Neural cell (in vitro differentiated cells): ENCODE measurements around the gene BTBD9. TPM values are rescaled to one million over a fixed set of nuclear protein-coding genes. Genes with fewer than 3 reads are reported as not detected.

ENCODE experiments used
- H2AFZ ChIP-seq: fragments of 200-600, 300-800 bp; sonication (generic), shearing (Covaris generic); 2 replicates; pipeline ENCODE4 v1.6.0; 2014; ENCODE audit warnings: low read depth, mild to moderate bottlenecking, antibody characterized with exemption, low read length, moderate library complexity
- H3F3A ChIP-seq: fragments of 200-600 bp; shearing (Covaris generic); 2 replicates; pipeline ENCODE4 v1.6.1; 2016; ENCODE audit warnings: mild to moderate bottlenecking, moderate library complexity, mixed read lengths, antibody characterized with exemption, low read length; ENCODE audit not compliant: insufficient read depth, poor library complexity, severe bottlenecking
- H3K27ac ChIP-seq: fragments of 200-600, 300-800 bp; sonication (generic), shearing (Covaris generic); 2 replicates; pipeline ENCODE4 v1.5.1; 2014; ENCODE audit warnings: mild to moderate bottlenecking, low read length, moderate library complexity
- H3K27me3 ChIP-seq: fragments of 300-800, 200-600 bp; sonication (generic), shearing (Covaris generic); 2 replicates; pipeline ENCODE4 v1.6.0; 2014; ENCODE audit warnings: mild to moderate bottlenecking, low read depth, low read length, moderate library complexity; ENCODE audit not compliant: insufficient read depth
- H3K36me3 ChIP-seq: fragments of 300-800, 200-600 bp; sonication (generic), shearing (Covaris generic); 2 replicates; pipeline ENCODE4 v1.5.1; 2014; ENCODE audit warnings: mild to moderate bottlenecking, antibody characterized with exemption, low read length, moderate library complexity; ENCODE audit not compliant: insufficient read depth
- H3K4me2 ChIP-seq: fragments of 300-800, 200-600 bp; sonication (generic), shearing (Covaris generic); 2 replicates; pipeline ENCODE4 v1.6.0; 2014; ENCODE audit warnings: mild to moderate bottlenecking, low read length
- H3K4me3 ChIP-seq: fragments of 300-800, 200-600 bp; sonication (generic), shearing (Covaris generic); 2 replicates; pipeline ENCODE4 v1.5.1; 2014; ENCODE audit warnings: mild to moderate bottlenecking, low read length, moderate library complexity
- H3K79me2 ChIP-seq: fragments of 200-600 bp; shearing (Covaris generic); replicated peaks from 2 replicates; pipeline ENCODE4 v1.6.0; 2014; ENCODE audit warnings: mild to moderate bottlenecking, low read length, moderate library complexity; ENCODE audit not compliant: insufficient read depth
- H3K9ac ChIP-seq: fragments of 300-800, 200-600 bp; sonication (generic), shearing (Covaris generic); 2 replicates; pipeline ENCODE4 v1.6.1; 2016; ENCODE audit warnings: mild to moderate bottlenecking, low read length, mixed read lengths
- H3K9me2 ChIP-seq: fragments of 200-600 bp; shearing (Covaris generic); 2 replicates; pipeline ENCODE4 v1.6.1; 2016; ENCODE audit warnings: mild to moderate bottlenecking, low read length, mixed read lengths; ENCODE audit not compliant: insufficient read depth
- H3K9me3 ChIP-seq: fragments of 200-600, 300-800 bp; sonication (generic), shearing (Covaris generic); 2 replicates; pipeline ENCODE4 v1.6.1; 2016; ENCODE audit warnings: mild to moderate bottlenecking, mixed run types, low read length, moderate library complexity, mixed read lengths
- H4K20me1 ChIP-seq: fragments of 200-600 bp; shearing (Covaris generic); 2 replicates; pipeline ENCODE4 v1.6.1; 2016; ENCODE audit warnings: mild to moderate bottlenecking, mixed run types; ENCODE audit not compliant: insufficient read depth
- EP300 ChIP-seq: fragments of 450-650 bp; conservative IDR thresholded peaks from 2 replicates; pipeline ENCODE4 v1.6.1; 2014; ENCODE audit warnings: antibody characterized with exemption, mild to moderate bottlenecking, moderate library complexity; ENCODE audit not compliant: poor library complexity, severe bottlenecking
- EZH2 ChIP-seq: fragments of 200-600, 300-800 bp; shearing (Covaris generic), sonication (generic); IDR thresholded peaks from 2 replicates; pipeline ENCODE4 v1.6.1; 2014; ENCODE audit warnings: antibody characterized with exemption, low read length, borderline replicate concordance, mild to moderate bottlenecking; ENCODE audit not compliant: insufficient read depth, poor library complexity, severe bottlenecking
- MXI1 ChIP-seq: fragments of 450-650 bp; conservative IDR thresholded peaks from 2 replicates; pipeline ENCODE4 v1.6.1; 2014; ENCODE audit warnings: antibody characterized with exemption, mild to moderate bottlenecking; ENCODE audit not compliant: poor library complexity, severe bottlenecking
- POLR2AphosphoS5 ChIP-seq: IDR thresholded peaks from 2 replicates; pipeline ENCODE4 v1.6.1; 2012
- RAD21 ChIP-seq: fragments of 450-650 bp; conservative IDR thresholded peaks from 2 replicates; pipeline ENCODE4 v1.6.1; 2014; ENCODE audit warnings: antibody characterized with exemption, mild to moderate bottlenecking, moderate library complexity
- SMC3 ChIP-seq: fragments of 450-650 bp; conservative IDR thresholded peaks from 2 replicates; pipeline ENCODE4 v1.6.1; 2014; ENCODE audit warnings: antibody characterized with exemption, mild to moderate bottlenecking, moderate library complexity; ENCODE audit not compliant: poor library complexity
- TAF1 ChIP-seq: IDR thresholded peaks from 2 replicates; pipeline ENCODE4 v1.6.1; 2012; ENCODE audit warnings: low read depth
- polyA plus RNA-seq: library from polyadenylated mRNA; depleted of rRNA; stranded (reverse); fragments of >200 nt; gene quantifications from 2 replicates; pipeline ENCODE4 v1.2.3, GENCODE V29; 2014
- TF ChIP-seq, protein P1 (sequence below): fragments of 450-650 bp; IDR thresholded peaks from 2 replicates; pipeline ENCODE4 v1.5.1; 2014; ENCODE audit warnings: antibody characterized with exemption, mild to moderate bottlenecking, moderate library complexity; ENCODE audit not compliant: poor library complexity, severe bottlenecking
- TF ChIP-seq, protein P2 (sequence below): IDR thresholded peaks from 2 replicates; pipeline ENCODE4 v1.6.1; 2012; ENCODE audit warnings: borderline replicate concordance

Gene BTBD9
- polyA plus RNA-seq, 1 donor from 2014 or later = 6.2 TPM

DNA sequence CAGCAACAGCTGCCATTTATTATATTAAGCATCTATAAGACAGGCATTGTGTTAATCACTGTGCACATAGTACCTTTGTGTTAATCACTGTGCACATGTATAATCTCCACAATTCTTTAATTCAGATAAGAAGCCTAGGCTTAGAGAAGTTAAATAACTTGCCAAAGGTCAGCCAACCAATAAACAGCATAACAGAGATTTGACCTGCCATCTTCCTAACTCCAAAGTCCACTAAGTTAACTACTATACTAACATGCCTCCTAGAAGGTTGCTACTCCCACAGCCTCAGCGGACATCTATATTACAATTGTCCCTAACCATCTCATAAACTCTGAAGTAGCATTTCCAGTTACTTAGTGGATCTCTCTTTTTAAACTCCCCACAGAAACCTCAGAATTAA, 3.7 kb downstream of the BTBD9 start:
- no peaks in the 10 kb centered on the region for H3K9me3 ChIP-seq
- H3K79me2 ChIP-seq = peaks cover 35% of the 10 kb centered on the region
- H3K9me2 ChIP-seq = no peaks in the 10 kb centered on the region
- H3K4me3 ChIP-seq = no peak overlapping the region
- H3K27me3 ChIP-seq = no peaks in the 10 kb centered on the region
- H2AFZ ChIP-seq = no peak overlapping the region
- H3K4me2 ChIP-seq = no peak overlapping the region
- TF ChIP-seq EP300 (no peak), SMC3 (no peak), POLR2AphosphoS5 (no peak), EZH2 (no peak), TAF1 (no peak), MXI1 (no peak), RAD21 (no peak)
- TF ChIP-seq, protein P1, sequence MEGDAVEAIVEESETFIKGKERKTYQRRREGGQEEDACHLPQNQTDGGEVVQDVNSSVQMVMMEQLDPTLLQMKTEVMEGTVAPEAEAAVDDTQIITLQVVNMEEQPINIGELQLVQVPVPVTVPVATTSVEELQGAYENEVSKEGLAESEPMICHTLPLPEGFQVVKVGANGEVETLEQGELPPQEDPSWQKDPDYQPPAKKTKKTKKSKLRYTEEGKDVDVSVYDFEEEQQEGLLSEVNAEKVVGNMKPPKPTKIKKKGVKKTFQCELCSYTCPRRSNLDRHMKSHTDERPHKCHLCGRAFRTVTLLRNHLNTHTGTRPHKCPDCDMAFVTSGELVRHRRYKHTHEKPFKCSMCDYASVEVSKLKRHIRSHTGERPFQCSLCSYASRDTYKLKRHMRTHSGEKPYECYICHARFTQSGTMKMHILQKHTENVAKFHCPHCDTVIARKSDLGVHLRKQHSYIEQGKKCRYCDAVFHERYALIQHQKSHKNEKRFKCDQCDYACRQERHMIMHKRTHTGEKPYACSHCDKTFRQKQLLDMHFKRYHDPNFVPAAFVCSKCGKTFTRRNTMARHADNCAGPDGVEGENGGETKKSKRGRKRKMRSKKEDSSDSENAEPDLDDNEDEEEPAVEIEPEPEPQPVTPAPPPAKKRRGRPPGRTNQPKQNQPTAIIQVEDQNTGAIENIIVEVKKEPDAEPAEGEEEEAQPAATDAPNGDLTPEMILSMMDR = no peak
- TF ChIP-seq, protein P2, sequence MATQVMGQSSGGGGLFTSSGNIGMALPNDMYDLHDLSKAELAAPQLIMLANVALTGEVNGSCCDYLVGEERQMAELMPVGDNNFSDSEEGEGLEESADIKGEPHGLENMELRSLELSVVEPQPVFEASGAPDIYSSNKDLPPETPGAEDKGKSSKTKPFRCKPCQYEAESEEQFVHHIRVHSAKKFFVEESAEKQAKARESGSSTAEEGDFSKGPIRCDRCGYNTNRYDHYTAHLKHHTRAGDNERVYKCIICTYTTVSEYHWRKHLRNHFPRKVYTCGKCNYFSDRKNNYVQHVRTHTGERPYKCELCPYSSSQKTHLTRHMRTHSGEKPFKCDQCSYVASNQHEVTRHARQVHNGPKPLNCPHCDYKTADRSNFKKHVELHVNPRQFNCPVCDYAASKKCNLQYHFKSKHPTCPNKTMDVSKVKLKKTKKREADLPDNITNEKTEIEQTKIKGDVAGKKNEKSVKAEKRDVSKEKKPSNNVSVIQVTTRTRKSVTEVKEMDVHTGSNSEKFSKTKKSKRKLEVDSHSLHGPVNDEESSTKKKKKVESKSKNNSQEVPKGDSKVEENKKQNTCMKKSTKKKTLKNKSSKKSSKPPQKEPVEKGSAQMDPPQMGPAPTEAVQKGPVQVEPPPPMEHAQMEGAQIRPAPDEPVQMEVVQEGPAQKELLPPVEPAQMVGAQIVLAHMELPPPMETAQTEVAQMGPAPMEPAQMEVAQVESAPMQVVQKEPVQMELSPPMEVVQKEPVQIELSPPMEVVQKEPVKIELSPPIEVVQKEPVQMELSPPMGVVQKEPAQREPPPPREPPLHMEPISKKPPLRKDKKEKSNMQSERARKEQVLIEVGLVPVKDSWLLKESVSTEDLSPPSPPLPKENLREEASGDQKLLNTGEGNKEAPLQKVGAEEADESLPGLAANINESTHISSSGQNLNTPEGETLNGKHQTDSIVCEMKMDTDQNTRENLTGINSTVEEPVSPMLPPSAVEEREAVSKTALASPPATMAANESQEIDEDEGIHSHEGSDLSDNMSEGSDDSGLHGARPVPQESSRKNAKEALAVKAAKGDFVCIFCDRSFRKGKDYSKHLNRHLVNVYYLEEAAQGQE = no peak
- no peaks in the 10 kb centered on the region for H4K20me1 ChIP-seq
- no peaks in the 10 kb centered on the region for H3F3A ChIP-seq
- H3K9ac ChIP-seq = no peak overlapping the region
- no peak overlapping the region for H3K27ac ChIP-seq
- H3K36me3 ChIP-seq = no peaks in the 10 kb centered on the region

DNA sequence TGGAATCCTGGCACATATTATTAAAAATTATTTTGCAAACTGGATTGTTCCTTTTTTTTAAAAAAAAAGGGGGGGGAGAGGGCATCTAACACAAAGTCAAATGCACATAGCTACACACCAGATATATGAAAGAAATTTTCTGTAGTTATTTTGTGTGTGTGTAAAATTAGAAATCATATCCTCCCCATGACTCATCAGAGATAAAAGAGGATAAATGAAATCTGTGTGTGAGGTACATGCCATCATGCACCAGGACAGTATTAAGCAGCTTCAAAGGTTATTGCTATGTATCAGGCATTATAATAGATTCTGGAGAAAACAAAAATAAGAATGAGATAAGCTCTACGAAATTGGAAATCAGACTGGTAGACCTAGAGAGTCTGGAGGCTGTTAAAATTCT, 5.2 kb downstream of the BTBD9 start:
- no peak overlapping the region for H3K27ac ChIP-seq
- H3K4me2 ChIP-seq = no peak overlapping the region
- no peak overlapping the region for H3K4me3 ChIP-seq
- no peaks in the 10 kb centered on the region for H3K9me3 ChIP-seq
- H3K36me3 ChIP-seq = no peaks in the 10 kb centered on the region
- peaks cover 27% of the 10 kb centered on the region for H3K79me2 ChIP-seq
- TF ChIP-seq, protein P1 = no peak
- TF ChIP-seq POLR2AphosphoS5 = no peak
- TF ChIP-seq EP300 = no peak
- no peak for TF ChIP-seq RAD21
- no peak for TF ChIP-seq MXI1
- TF ChIP-seq, protein P2 = no peak
- no peak for TF ChIP-seq TAF1
- TF ChIP-seq SMC3 = no peak
- no peak for TF ChIP-seq EZH2
- H3K9ac ChIP-seq = no peak overlapping the region
- no peaks in the 10 kb centered on the region for H3K27me3 ChIP-seq
- no peaks in the 10 kb centered on the region for H3F3A ChIP-seq
- no peak overlapping the region for H2AFZ ChIP-seq
- H3K9me2 ChIP-seq = no peaks in the 10 kb centered on the region
- no peaks in the 10 kb centered on the region for H4K20me1 ChIP-seq
